K562 (cell line): Measurements from ENCODE around the gene CBLC. TPM values are rescaled to one million over a fixed set of nuclear protein-coding genes. Genes with fewer than 3 reads are reported as not detected.

Experiments used
- ARHGAP35 ChIP-seq: fragments of 450-650 bp; IDR thresholded peaks from 2 replicates; pipeline ENCODE4 v1.6.1; 2018; ENCODE audit not compliant: partially characterized antibody
- CEBPZ ChIP-seq: fragments of 150-350 bp; IDR thresholded peaks from 2 replicates; pipeline ENCODE4 v1.6.1; 2014; ENCODE audit warnings: low read depth, mild to moderate bottlenecking, low read length, borderline replicate concordance
- DDX20 ChIP-seq: fragments of 450-650 bp; IDR thresholded peaks from 2 replicates; pipeline ENCODE4 v1.6.1; 2016; ENCODE audit warnings: missing genetic modification characterization, low read depth, mild to moderate bottlenecking, missing compliant biosample characterization, moderate library complexity
- E4F1 ChIP-seq: fragments of 250-450 bp; sonication (Bioruptor Pico); IDR thresholded peaks from 2 replicates; pipeline ENCODE4 v1.5.0; 2021; ENCODE audit warnings: mild to moderate bottlenecking, borderline replicate concordance
- FOS ChIP-seq: IDR thresholded peaks from 3 replicates; pipeline ENCODE4 v1.6.1; 2011; ENCODE audit not compliant: insufficient read length; ENCODE audit errors: extremely low read depth
- HMG20B ChIP-seq: fragments of 250-450 bp; sonication (Bioruptor Pico); IDR thresholded peaks from 2 replicates; pipeline ENCODE4 v1.5.0; 2021; ENCODE audit warnings: mild to moderate bottlenecking
- HMGXB4 ChIP-seq: sonication (generic); formaldehyde crosslinking; IDR thresholded peaks from 2 replicates; pipeline ENCODE4 v1.8.1; 2023; ENCODE audit warnings: mild to moderate bottlenecking, missing genetic modification reagents
- LEF1 ChIP-seq: fragments of 450-650 bp; IDR thresholded peaks from 2 replicates; pipeline ENCODE4 v1.6.1; 2016; ENCODE audit warnings: mild to moderate bottlenecking
- SAP30 ChIP-seq: fragments of 200-600 bp; sonication (generic); IDR thresholded peaks from 2 replicates; pipeline ENCODE4 v1.6.1; 2012; ENCODE audit warnings: borderline replicate concordance, low read depth, mild to moderate bottlenecking, moderate library complexity, low read length, control low read depth, inconsistent platforms; ENCODE audit not compliant: insufficient read depth, poor library complexity, severe bottlenecking
- ZNF24 ChIP-seq: fragments of 450-650 bp; IDR thresholded peaks from 2 replicates; pipeline ENCODE4 v1.6.1; 2016
- ZNF780A ChIP-seq: fragments of 250-450 bp; sonication (Bioruptor Pico); IDR thresholded peaks from 2 replicates; pipeline ENCODE4 v1.5.0; 2021; ENCODE audit warnings: mild to moderate bottlenecking
- polyA plus RNA-seq, 8 experiments: library from polyadenylated mRNA; depleted of rRNA in 4 of 8; stranded (reverse) in 5 of 8; unstranded in 3 of 8; fragments of >200 nt; fragmentation: Nextera tagmentation in 2 of 8; fragmentation: Illumina TruSeq in 1 of 8; extraction: Ambion mirVana in 2 of 8; extraction: Trizol in 1 of 8; gene quantifications; 2 replicates each; pipeline versions ENCODE4 v1.2.1 to v1.2.3, GENCODE V29; 2011 to 2014; ENCODE audit warnings: inconsistent platforms in 1 of 8, missing spikeins in 1 of 8
- total RNA-seq, 7 experiments: library from RNA; depleted of rRNA in 6 of 7; stranded (reverse); fragments of >200 nt in 6 of 7; fragmentation: Illumina TruSeq in 2 of 7; extraction: Trizol in 2 of 7; gene quantifications; 2 replicates each; pipeline versions ENCODE4 v1.2.1 to v1.2.3, GENCODE V29; 2011 to 2021; ENCODE audit warnings: low replicate concordance in 1 of 7
- TF ChIP-seq, protein P1 (sequence below): sonication (generic); formaldehyde crosslinking; IDR thresholded peaks from 2 replicates; pipeline ENCODE4 v1.9.0; 2022; ENCODE audit warnings: mild to moderate bottlenecking, missing genetic modification reagents
- TF ChIP-seq, protein P2 (sequence below): fragments of 450-650 bp; IDR thresholded peaks from 2 replicates; pipeline ENCODE4 v1.6.1; 2016
- TF ChIP-seq, protein P3 (sequence below): IDR thresholded peaks from 2 replicates; pipeline ENCODE4 v1.6.1; 2011; ENCODE audit warnings: borderline replicate concordance, low read depth, mild to moderate bottlenecking, moderate library complexity, low read length; ENCODE audit not compliant: insufficient read depth, poor library complexity, severe bottlenecking

CBLC gene
- total and polyA plus RNA-seq, 9 of the 15 experiments (the other 6 are each of a cell fraction or from before 2014, with no cell fraction given): 0.09 TPM; not detected in 8

GRCh38 chr19:44845612-44846454, 68.1 kb downstream of the CBLC start, which contains the start of gene NECTIN2 (continued):
- TF ChIP-seq CEBPZ: no peak
- TF ChIP-seq ARHGAP35: no peak
- TF ChIP-seq DDX20 (tag): no peak
- TF ChIP-seq LEF1: peak; percentile 28; the same call in 1 of the 2 replicates
- no peak for TF ChIP-seq HMGXB4 (CRISPR knock-in tag)
- no peak for TF ChIP-seq HMG20B (CRISPR knock-in tag)
- TF ChIP-seq, protein P1, sequence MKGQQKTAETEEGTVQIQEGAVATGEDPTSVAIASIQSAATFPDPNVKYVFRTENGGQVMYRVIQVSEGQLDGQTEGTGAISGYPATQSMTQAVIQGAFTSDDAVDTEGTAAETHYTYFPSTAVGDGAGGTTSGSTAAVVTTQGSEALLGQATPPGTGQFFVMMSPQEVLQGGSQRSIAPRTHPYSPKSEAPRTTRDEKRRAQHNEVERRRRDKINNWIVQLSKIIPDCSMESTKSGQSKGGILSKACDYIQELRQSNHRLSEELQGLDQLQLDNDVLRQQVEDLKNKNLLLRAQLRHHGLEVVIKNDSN (CRISPR knock-in tag): peak; percentile 75
- TF ChIP-seq ZNF780A: no peak
- TF ChIP-seq, protein P2, sequence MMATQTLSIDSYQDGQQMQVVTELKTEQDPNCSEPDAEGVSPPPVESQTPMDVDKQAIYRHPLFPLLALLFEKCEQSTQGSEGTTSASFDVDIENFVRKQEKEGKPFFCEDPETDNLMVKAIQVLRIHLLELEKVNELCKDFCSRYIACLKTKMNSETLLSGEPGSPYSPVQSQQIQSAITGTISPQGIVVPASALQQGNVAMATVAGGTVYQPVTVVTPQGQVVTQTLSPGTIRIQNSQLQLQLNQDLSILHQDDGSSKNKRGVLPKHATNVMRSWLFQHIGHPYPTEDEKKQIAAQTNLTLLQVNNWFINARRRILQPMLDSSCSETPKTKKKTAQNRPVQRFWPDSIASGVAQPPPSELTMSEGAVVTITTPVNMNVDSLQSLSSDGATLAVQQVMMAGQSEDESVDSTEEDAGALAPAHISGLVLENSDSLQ: peak; percentile 30; the same call in 1 of the 2 replicates
- TF ChIP-seq ZNF24: 0 out of 2 replicates have a peak, but pooled peaks have one; percentile 8
- TF ChIP-seq, protein P3, sequence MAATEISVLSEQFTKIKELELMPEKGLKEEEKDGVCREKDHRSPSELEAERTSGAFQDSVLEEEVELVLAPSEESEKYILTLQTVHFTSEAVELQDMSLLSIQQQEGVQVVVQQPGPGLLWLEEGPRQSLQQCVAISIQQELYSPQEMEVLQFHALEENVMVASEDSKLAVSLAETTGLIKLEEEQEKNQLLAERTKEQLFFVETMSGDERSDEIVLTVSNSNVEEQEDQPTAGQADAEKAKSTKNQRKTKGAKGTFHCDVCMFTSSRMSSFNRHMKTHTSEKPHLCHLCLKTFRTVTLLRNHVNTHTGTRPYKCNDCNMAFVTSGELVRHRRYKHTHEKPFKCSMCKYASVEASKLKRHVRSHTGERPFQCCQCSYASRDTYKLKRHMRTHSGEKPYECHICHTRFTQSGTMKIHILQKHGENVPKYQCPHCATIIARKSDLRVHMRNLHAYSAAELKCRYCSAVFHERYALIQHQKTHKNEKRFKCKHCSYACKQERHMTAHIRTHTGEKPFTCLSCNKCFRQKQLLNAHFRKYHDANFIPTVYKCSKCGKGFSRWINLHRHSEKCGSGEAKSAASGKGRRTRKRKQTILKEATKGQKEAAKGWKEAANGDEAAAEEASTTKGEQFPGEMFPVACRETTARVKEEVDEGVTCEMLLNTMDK: peak; percentile 24
- no peak for TF ChIP-seq SAP30
- no peak for TF ChIP-seq FOS
- TF ChIP-seq E4F1 (CRISPR knock-in tag): no peak
